ENCODE results near the gene RPL38.

DNA sequence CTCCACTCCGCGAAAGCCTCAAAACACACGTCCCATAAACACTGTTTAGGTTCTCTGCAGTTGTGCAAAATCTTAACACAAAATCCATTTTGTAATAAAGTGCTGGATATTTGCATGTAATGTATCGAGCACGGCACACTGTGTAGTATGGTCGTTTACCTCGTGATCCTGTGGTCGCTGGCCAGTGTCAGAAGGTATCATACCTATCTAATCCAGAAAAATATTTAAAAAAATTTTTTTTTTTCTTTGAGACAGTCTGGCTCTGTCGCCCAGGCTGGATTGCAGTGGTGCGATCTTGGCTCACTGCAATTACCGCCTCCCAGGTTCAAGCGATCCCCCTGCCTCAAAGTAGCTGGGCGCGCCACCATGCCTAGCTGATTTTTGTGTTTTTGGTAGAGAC is 996 bp downstream of the RPL38 start:
- TF ChIP-seq POLR2A (IDR thresholded peaks at IDR 0.05): no peak
- TF ChIP-seq, protein P1, sequence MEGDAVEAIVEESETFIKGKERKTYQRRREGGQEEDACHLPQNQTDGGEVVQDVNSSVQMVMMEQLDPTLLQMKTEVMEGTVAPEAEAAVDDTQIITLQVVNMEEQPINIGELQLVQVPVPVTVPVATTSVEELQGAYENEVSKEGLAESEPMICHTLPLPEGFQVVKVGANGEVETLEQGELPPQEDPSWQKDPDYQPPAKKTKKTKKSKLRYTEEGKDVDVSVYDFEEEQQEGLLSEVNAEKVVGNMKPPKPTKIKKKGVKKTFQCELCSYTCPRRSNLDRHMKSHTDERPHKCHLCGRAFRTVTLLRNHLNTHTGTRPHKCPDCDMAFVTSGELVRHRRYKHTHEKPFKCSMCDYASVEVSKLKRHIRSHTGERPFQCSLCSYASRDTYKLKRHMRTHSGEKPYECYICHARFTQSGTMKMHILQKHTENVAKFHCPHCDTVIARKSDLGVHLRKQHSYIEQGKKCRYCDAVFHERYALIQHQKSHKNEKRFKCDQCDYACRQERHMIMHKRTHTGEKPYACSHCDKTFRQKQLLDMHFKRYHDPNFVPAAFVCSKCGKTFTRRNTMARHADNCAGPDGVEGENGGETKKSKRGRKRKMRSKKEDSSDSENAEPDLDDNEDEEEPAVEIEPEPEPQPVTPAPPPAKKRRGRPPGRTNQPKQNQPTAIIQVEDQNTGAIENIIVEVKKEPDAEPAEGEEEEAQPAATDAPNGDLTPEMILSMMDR (IDR thresholded peaks at IDR 0.05): no peak
